HepG2 (cell line): ENCODE measurements around the gene TTLL12. TPM values are rescaled to one million over a fixed set of nuclear protein-coding genes. Genes with fewer than 3 reads are reported as not detected.

Experiments used
- ATF7 ChIP-seq, 2 experiments: fragments of 450-650 bp in 1 of 2; sonication (generic) in 1 of 2; formaldehyde crosslinking in 1 of 2; IDR thresholded peaks; 2 replicates each; pipeline versions ENCODE4 v1.4.0 to v1.6.1; 2016 to 2020; ENCODE audit warnings: antibody characterized with exemption in 1 of 2, mild to moderate bottlenecking in 1 of 2, missing genetic modification reagents in 1 of 2
- HOXD1 ChIP-seq: sonication (generic); formaldehyde crosslinking; IDR thresholded peaks from 2 replicates; pipeline ENCODE4 v1.5.0; 2020; ENCODE audit warnings: missing genetic modification reagents
- JARID2 ChIP-seq: sonication (generic); formaldehyde crosslinking; IDR thresholded peaks from 2 replicates; pipeline ENCODE4 v1.8.1; 2023; ENCODE audit warnings: missing genetic modification reagents, inconsistent platforms; ENCODE audit not compliant: insufficient replicate concordance
- LCORL ChIP-seq, 2 experiments: fragments of 450-650 bp in 1 of 2; sonication (generic) in 1 of 2; formaldehyde crosslinking in 1 of 2; IDR thresholded peaks; 2 replicates each; pipeline versions ENCODE4 v1.5.0 to v1.6.1; 2017 to 2020; ENCODE audit warnings: antibody characterized with exemption in 1 of 2, missing genetic modification reagents in 1 of 2
- MLXIP ChIP-seq: sonication (generic); formaldehyde crosslinking; IDR thresholded peaks from 2 replicates; pipeline ENCODE4 v1.9.0; 2021; ENCODE audit warnings: missing genetic modification reagents, borderline replicate concordance
- PHF5A ChIP-seq: IDR thresholded peaks from one replicate; pipeline ENCODE4 v1.6.1; 2018; ENCODE audit warnings: low read depth, missing genetic modification reagents; ENCODE audit not compliant: unreplicated experiment
- SIN3B ChIP-seq: fragments of 150-350 bp; IDR thresholded peaks from 2 replicates; pipeline ENCODE4 v1.6.1; 2014; ENCODE audit warnings: low read length
- TIGD3 ChIP-seq: sonication (generic); formaldehyde crosslinking; IDR thresholded peaks from 2 replicates; pipeline ENCODE4 v1.5.1; 2020; ENCODE audit warnings: mild to moderate bottlenecking, missing genetic modification reagents, borderline replicate concordance
- ZBTB46 ChIP-seq: sonication (generic); formaldehyde crosslinking; IDR thresholded peaks from 2 replicates; pipeline ENCODE4 v1.4.0; 2020; ENCODE audit warnings: mild to moderate bottlenecking, missing genetic modification reagents, borderline replicate concordance
- ZNF318 ChIP-seq: sonication (generic); formaldehyde crosslinking; IDR thresholded peaks from 2 replicates; pipeline ENCODE4 v1.4.0; 2020; ENCODE audit warnings: mild to moderate bottlenecking, missing genetic modification reagents
- ZNF343 ChIP-seq: sonication (generic); formaldehyde crosslinking; IDR thresholded peaks from 2 replicates; pipeline ENCODE4 v1.4.0; 2020; ENCODE audit warnings: mild to moderate bottlenecking, missing genetic modification reagents
- ZNF549 ChIP-seq: sonication (generic); formaldehyde crosslinking; IDR thresholded peaks from 2 replicates; pipeline ENCODE4 v1.5.0; 2020; ENCODE audit warnings: missing genetic modification reagents
- ZNF570 ChIP-seq: sonication (generic); formaldehyde crosslinking; IDR thresholded peaks from 2 replicates; pipeline ENCODE4 v1.4.0; 2020; ENCODE audit warnings: mild to moderate bottlenecking, missing genetic modification reagents, borderline replicate concordance
- ZNF747 ChIP-seq: sonication (generic); formaldehyde crosslinking; IDR thresholded peaks from 2 replicates; pipeline ENCODE4 v1.8.1; 2023; ENCODE audit warnings: missing genetic modification reagents, mild to moderate bottlenecking, borderline replicate concordance
- polyA plus RNA-seq, 8 experiments: library from polyadenylated mRNA; depleted of rRNA in 3 of 8; stranded (reverse) in 7 of 8; unstranded in 1 of 8; fragments of >200 nt; fragmentation: Illumina TruSeq in 4 of 8; extraction: Trizol in 4 of 8; gene quantifications; 2 replicates each; pipeline versions ENCODE4 v1.2.1 to v1.2.3, GENCODE V29; 2011 to 2016; ENCODE audit warnings: low read depth in 4 of 8, missing spikeins in 1 of 8, mixed read lengths in 1 of 8; ENCODE audit not compliant: insufficient read depth in 1 of 8
- total RNA-seq, 5 experiments: library from RNA; depleted of rRNA; stranded (reverse); fragments of >200 nt; fragmentation: Illumina TruSeq; extraction: Trizol; gene quantifications; 2 replicates each; pipeline ENCODE4 v1.2.3, GENCODE V29; 2016; ENCODE audit warnings: low read depth in 1 of 5

TTLL12 gene
- total and polyA plus RNA-seq, 2 of the 13 experiments (the other 11 are each of a cell fraction or from before 2014, with no cell fraction given): 11.9 to 38.1 TPM

GRCh38 chr22:43216738-43217137, 29.8 kb upstream of the TTLL12 start (continued):
- no peak for TF ChIP-seq ZNF318 (CRISPR knock-in tag)
- no peak for TF ChIP-seq ATF7 (IDR thresholded peaks at IDR 0.05)
- TF ChIP-seq ATF7 (CRISPR knock-in tag; IDR thresholded peaks at IDR 0.05): no peak
- no peak for TF ChIP-seq ZNF570 (CRISPR knock-in tag)
- no peak for TF ChIP-seq LCORL (IDR thresholded peaks at IDR 0.05)
- no peak for TF ChIP-seq LCORL (CRISPR knock-in tag; IDR thresholded peaks at IDR 0.05)
- TF ChIP-seq PHF5A: no peak
- no peak for TF ChIP-seq TIGD3 (CRISPR knock-in tag)
- no peak for TF ChIP-seq ZBTB46
- TF ChIP-seq HOXD1 (CRISPR knock-in tag): no peak
- no peak for TF ChIP-seq SIN3B
- TF ChIP-seq ZNF343 (CRISPR knock-in tag): no peak
- TF ChIP-seq ZNF747 (CRISPR knock-in tag): no peak
- no peak for TF ChIP-seq MLXIP
- TF ChIP-seq JARID2 (CRISPR knock-in tag): no peak
- TF ChIP-seq ZNF549 (CRISPR knock-in tag): no peak
- TF ChIP-seq, all 625 proteins: peak for 0
